Measurements from ENCODE around the gene AQP4.

AQP4 gene

GRCh38 chr18:26843760-26844159 is 21.7 kb downstream of the AQP4 start:
- no peak for TF ChIP-seq CTCF (conservative IDR thresholded peaks at IDR 0.05; ENCODE audit: low read depth, low read length)
- DNase-seq (ENCODE audit: low read depth), result no peak
- no peak overlapping the region for H3K4me3 ChIP-seq (ENCODE audit: low read depth, low read length)

GRCh38 chr18:26840965-26841364 is 24.5 kb downstream of the AQP4 start:
- DNase-seq (ENCODE audit: low read depth), result no peak
- TF ChIP-seq CTCF (conservative IDR thresholded peaks at IDR 0.05; ENCODE audit: low read depth, low read length), result no peak
- no peak overlapping the region for H3K4me3 ChIP-seq (ENCODE audit: low read depth, low read length)

- H3K4me3 ChIP-seq (ENCODE audit: low read depth, low read length), result no peak overlapping the region
- no peak for DNase-seq (ENCODE audit: low read depth)
- TF ChIP-seq CTCF (conservative IDR thresholded peaks at IDR 0.05; ENCODE audit: low read depth, low read length), result no peak
Measured at GRCh38 chr18:26839609-26840008, 25.9 kb downstream of the AQP4 start.

GRCh38 chr18:26832302-26832701 is 33.2 kb downstream of the AQP4 start:
- no peak for DNase-seq (ENCODE audit: low read depth)
- no peak overlapping the region for H3K4me3 ChIP-seq (ENCODE audit: low read depth, low read length)
- TF ChIP-seq CTCF (conservative IDR thresholded peaks at IDR 0.05; ENCODE audit: low read depth, low read length), result no peak

- DNase-seq (ENCODE audit: low read depth), result no peak
- no peak for TF ChIP-seq CTCF (conservative IDR thresholded peaks at IDR 0.05; ENCODE audit: low read depth, low read length)
- H3K4me3 ChIP-seq (ENCODE audit: low read depth, low read length), result no peak overlapping the region
Measured at GRCh38 chr18:26827581-26827980, 37.9 kb downstream of the AQP4 start.

- TF ChIP-seq CTCF (conservative IDR thresholded peaks at IDR 0.05; ENCODE audit: low read depth, low read length), result no peak
- no peak for DNase-seq (ENCODE audit: low read depth)
- no peak overlapping the region for H3K4me3 ChIP-seq (ENCODE audit: low read depth, low read length)
Measured at GRCh38 chr18:26826656-26827235, 38.8 kb downstream of the AQP4 start.

- H3K4me3 ChIP-seq (ENCODE audit: low read depth, low read length), result no peak overlapping the region
- no peak for DNase-seq (ENCODE audit: low read depth)
- no peak for TF ChIP-seq CTCF (conservative IDR thresholded peaks at IDR 0.05; ENCODE audit: low read depth, low read length)
Measured at GRCh38 chr18:26821181-26821580, 44.3 kb downstream of the AQP4 start.

Data from choroid plexus epithelial cell (primary cell).